Activated naive CD4-positive, alpha-beta T cell treated with anti-CD3 and anti-CD28 coated beads, Interleukin-2, amount 10 ng/mL, durations not matched to agents 7 days and 5 days (primary cell): ENCODE data around the gene FGGY.
"Not testable (repeated sequence)": the region's sequence is repeated elsewhere in the genome, so short reads cannot be mapped to it uniquely, and the experiment has no call there.

Source experiments
- CTCF ChIA-PET: fragments of 350-600 bp; sonication (Branson Sonifier 250); formaldehyde crosslinking; loops from one replicate; lab custom pipeline; 2021; ENCODE audit warnings: antibody characterized with exemption; lab: Charles Lee
- DNase-seq: peaks from one replicate; pipeline ENCODE4 v3.0.0-alpha.2; 2020
- H3K27ac Mint-ChIP-seq: one replicate; pipeline ENCODE4 v1.8.0; 2021; ENCODE audit warnings: mild to moderate bottlenecking, moderate library complexity, mixed read lengths
- H3K27me3 Mint-ChIP-seq: one replicate; pipeline ENCODE4 v1.8.0; 2021; ENCODE audit warnings: mild to moderate bottlenecking, mixed read lengths
- H3K36me3 Mint-ChIP-seq: one replicate; pipeline ENCODE4 v1.8.0; 2021; ENCODE audit warnings: mixed read lengths
- H3K4me1 Mint-ChIP-seq: one replicate; pipeline ENCODE4 v1.8.0; 2021; ENCODE audit warnings: mixed read lengths
- H3K4me3 Mint-ChIP-seq: one replicate; pipeline ENCODE4 v1.8.0; 2021; ENCODE audit warnings: mild to moderate bottlenecking, moderate library complexity, mixed read lengths
- H3K9me3 Mint-ChIP-seq: one replicate; pipeline ENCODE4 v1.8.0; 2021; ENCODE audit warnings: mixed read lengths

FGGY gene

GRCh38 chr1:59294423-59294822 lies 2.5 kb upstream of the FGGY start:
- Mint-ChIP-seq H3K27me3 (no peaks in the 10 kb centered on the region), H3K4me3 (no peak overlapping the region), H3K27ac (no peak overlapping the region), H3K4me1 (peaks cover 39% of the 10 kb centered on the region), H3K9me3 (no peaks in the 10 kb centered on the region), H3K36me3 (no peaks in the 10 kb centered on the region)
- CTCF ChIA-PET: no interaction called here
- DNase-seq: no peak

GRCh38 chr1:59295618-59296017 lies 1.3 kb upstream of the FGGY start:
- no peak overlapping the region for H3K27ac Mint-ChIP-seq

DNA sequence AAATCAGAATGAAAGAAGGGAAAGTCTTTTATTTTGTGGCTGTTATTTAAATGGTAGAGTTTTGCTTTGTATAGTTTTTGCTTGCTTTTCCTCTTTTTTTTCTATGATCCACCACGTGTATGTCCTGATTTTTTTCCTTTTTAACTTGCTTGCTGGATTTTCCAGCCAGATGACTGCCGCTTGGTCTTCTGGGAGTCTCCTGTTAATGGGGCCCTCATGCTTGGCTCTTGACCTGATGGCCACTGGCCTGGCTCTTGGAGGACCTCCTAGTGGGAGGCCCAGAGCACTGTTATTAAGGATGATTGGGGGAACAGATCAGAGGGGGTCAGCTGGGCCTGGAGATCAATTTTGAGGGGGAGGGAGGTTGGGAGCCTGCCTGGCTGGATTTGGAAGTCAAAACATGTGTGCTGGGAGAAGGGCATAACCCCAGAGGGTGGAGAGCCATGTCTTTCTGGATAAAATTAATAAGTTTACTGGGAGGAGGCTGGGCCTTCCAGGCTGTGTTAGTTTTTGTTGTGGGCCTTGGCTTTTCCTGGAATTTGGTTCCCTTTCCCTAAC lies 1.2 kb downstream of the FGGY start:
- Mint-ChIP-seq H3K36me3 (peaks cover 4% of the 10 kb centered on the region), H3K9me3 (peaks cover 4% of the 10 kb centered on the region), H3K4me3 (peak overlapping the region; percentile 85), H3K27ac (no peak overlapping the region), H3K27me3 (no peaks in the 10 kb centered on the region), H3K4me1 (peaks cover 25% of the 10 kb centered on the region)
- no peak for DNase-seq
- CTCF ChIA-PET: interaction anchor here (2.5 kb wide), 1 partner anchor 401 kb away, joined by 7 read pairs; no protein-coding TSS in a partner anchor

More at GRCh38 chr1:59295618-59296017, 1.3 kb upstream of the FGGY start:
- no peaks in the 10 kb centered on the region for H3K27me3 Mint-ChIP-seq
- peaks cover 39% of the 10 kb centered on the region for H3K4me1 Mint-ChIP-seq
- CTCF ChIA-PET: interaction anchor here (0.8 to 2.5 kb wide), 3 partner anchors 33 to 403 kb away, joined by 3 to 7 read pairs (median 4); no protein-coding TSS in a partner anchor
- no peaks in the 10 kb centered on the region for H3K36me3 Mint-ChIP-seq
- H3K9me3 Mint-ChIP-seq: no peaks in the 10 kb centered on the region
- H3K4me3 Mint-ChIP-seq: peak overlapping the region; percentile 71
- DNase-seq: no peak

DNA sequence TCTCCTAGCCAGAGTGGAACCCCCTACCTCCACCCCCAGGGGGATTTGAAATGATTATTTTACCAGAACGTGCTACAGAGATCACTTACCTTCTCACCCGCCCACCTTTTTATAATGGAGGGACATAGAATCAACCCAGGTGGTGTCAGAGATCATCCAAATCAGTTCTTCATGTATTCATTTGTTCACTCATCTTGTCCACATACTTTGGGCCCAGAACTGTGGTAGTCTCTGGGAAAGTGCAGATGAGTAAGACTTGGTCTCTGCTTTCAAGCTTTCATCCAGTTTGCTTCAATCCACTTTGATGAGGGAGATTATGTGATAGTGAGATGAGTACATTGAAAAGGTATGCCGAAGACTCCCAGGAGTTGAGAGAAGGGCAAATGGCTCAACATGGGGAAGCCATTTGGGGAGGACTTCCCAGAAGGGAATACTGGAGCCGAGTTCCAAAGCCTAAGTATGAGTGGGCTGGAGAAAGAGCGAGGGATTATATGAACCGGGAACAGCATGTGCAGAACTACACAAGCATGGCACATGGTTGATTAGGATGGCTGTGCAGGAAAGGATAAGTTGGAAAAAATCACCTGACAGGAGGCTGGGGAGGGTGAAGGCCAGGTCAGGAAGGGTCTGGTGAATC lies 1.9 kb downstream of the FGGY start:
- CTCF ChIA-PET: no interaction called here

DNA sequence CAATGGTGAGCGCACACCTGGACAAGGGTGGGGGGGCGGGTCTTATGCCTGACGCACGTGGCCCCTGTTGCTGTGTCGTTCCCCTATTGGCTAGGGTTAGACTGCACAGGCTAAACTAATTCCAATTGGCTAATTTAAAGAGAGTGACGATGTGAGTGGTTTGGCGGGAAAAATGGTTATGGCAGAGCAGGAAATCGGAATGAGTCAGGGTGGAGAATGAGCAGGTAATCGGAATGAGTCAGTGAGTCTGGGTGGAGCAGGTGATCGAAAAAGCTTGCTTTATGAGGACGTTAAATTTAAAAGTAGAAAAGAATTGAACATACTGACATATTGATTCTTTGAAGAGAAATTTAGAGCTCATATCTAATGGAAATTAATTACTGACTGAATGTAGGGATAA lies 2.8 kb downstream of the FGGY start:
- H3K36me3 Mint-ChIP-seq, H3K27ac Mint-ChIP-seq, CTCF ChIA-PET, H3K27me3 Mint-ChIP-seq, DNase-seq, H3K4me3 Mint-ChIP-seq: not testable (repeated sequence)
- Mint-ChIP-seq H3K9me3 (peaks cover 10% of the 10 kb centered on the region), H3K4me1 (peaks cover 20% of the 10 kb centered on the region)

More for the DNA sequence above, 1.9 kb downstream of the FGGY start:
- Mint-ChIP-seq H3K4me3 (no peak overlapping the region), H3K4me1 (peaks cover 20% of the 10 kb centered on the region), H3K27ac (no peak overlapping the region), H3K9me3 (peaks cover 4% of the 10 kb centered on the region), H3K27me3 (no peaks in the 10 kb centered on the region), H3K36me3 (peaks cover 4% of the 10 kb centered on the region)
- no peak for DNase-seq

DNA sequence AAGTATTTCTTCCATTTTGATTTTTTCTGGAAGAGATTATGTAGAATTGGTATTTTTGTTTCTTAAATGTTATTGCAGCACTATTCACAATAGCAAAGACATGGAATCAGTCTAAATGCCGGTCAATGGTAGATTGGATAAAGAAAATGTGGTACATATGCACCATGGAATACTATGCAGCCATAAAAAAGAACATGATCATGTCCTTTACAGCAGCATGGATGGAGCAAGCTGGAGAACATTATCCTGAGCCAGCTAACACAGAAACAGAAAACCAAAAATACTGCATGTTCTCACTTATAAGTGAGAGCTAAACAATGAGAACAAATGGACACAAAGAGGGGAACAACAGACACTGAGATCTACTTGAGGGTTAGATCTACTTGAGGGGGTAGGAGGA lies 5.4 kb downstream of the FGGY start:
- H3K4me1 Mint-ChIP-seq: peaks cover 11% of the 10 kb centered on the region
- peaks cover 23% of the 10 kb centered on the region for H3K9me3 Mint-ChIP-seq
- H3K27me3 Mint-ChIP-seq: no peaks in the 10 kb centered on the region
- peaks cover 6% of the 10 kb centered on the region for H3K36me3 Mint-ChIP-seq
- CTCF ChIA-PET: no interaction called here
- H3K27ac Mint-ChIP-seq: no peak overlapping the region
- no peak overlapping the region for H3K4me3 Mint-ChIP-seq
- no peak for DNase-seq

- Mint-ChIP-seq H3K27me3 (no peaks in the 10 kb centered on the region), H3K36me3 (peaks cover 6% of the 10 kb centered on the region)
These were observed 6.0 kb downstream of the FGGY start for GRCh38 chr1:59302871-59303270.

DNA sequence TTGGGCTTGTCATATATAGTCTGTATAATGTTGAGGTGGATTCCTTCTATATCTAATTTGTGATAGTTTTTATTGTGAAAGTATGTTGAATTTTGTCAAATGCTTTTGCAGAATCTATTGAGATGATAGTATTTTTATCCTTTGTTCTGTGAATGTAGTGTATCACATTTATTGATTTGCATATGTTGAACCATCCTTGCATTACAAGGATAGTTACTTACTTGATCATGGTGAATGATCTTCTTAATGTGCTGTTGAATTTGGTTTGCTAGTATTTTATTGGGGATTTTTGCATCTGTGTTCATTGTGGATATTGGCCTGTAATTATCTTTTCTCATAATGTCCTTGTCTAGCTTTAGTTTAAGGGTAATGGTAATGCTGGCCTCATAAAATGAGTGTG lies 8.3 kb downstream of the FGGY start:
- Mint-ChIP-seq H3K9me3 (peaks cover 23% of the 10 kb centered on the region), H3K36me3 (peaks cover 6% of the 10 kb centered on the region)

More at GRCh38 chr1:59302871-59303270, 6.0 kb downstream of the FGGY start:
- no peak for DNase-seq
- H3K4me1 Mint-ChIP-seq: peaks cover 6% of the 10 kb centered on the region
- no peak overlapping the region for H3K4me3 Mint-ChIP-seq
- CTCF ChIA-PET: no interaction called here
- H3K27ac Mint-ChIP-seq: no peak overlapping the region
- peaks cover 23% of the 10 kb centered on the region for H3K9me3 Mint-ChIP-seq

GRCh38 chr1:59307591-59307990 lies 10.7 kb downstream of the FGGY start:
- CTCF ChIA-PET: interaction anchor here (1.2 kb wide), 1 partner anchor 12 kb away, joined by 3 read pairs; no protein-coding TSS in a partner anchor
- peaks cover 9% of the 10 kb centered on the region for H3K4me1 Mint-ChIP-seq
- H3K36me3 Mint-ChIP-seq: peaks cover 2% of the 10 kb centered on the region

More for the DNA sequence above, 8.3 kb downstream of the FGGY start:
- no peak overlapping the region for H3K4me3 Mint-ChIP-seq
- peaks cover 9% of the 10 kb centered on the region for H3K4me1 Mint-ChIP-seq
- no peak for DNase-seq
- CTCF ChIA-PET: no interaction called here
- no peak overlapping the region for H3K27ac Mint-ChIP-seq
- no peaks in the 10 kb centered on the region for H3K27me3 Mint-ChIP-seq

GRCh38 chr1:59308839-59309238 lies 11.9 kb downstream of the FGGY start:
- Mint-ChIP-seq H3K4me3 (no peak overlapping the region), H3K27me3 (no peaks in the 10 kb centered on the region), H3K4me1 (peaks cover 9% of the 10 kb centered on the region), H3K36me3 (peaks cover 2% of the 10 kb centered on the region), H3K27ac (no peak overlapping the region), H3K9me3 (peaks cover 21% of the 10 kb centered on the region)
- DNase-seq: no peak
- CTCF ChIA-PET: interaction anchor here (1.2 kb wide), 1 partner anchor 17 kb away, joined by 3 read pairs; no protein-coding TSS in a partner anchor

More at GRCh38 chr1:59307591-59307990, 10.7 kb downstream of the FGGY start:
- Mint-ChIP-seq H3K9me3 (peaks cover 19% of the 10 kb centered on the region), H3K27ac (no peak overlapping the region), H3K4me3 (no peak overlapping the region), H3K27me3 (no peaks in the 10 kb centered on the region)
- no peak for DNase-seq

GRCh38 chr1:59309392-59309791 lies 12.5 kb downstream of the FGGY start:
- H3K36me3 Mint-ChIP-seq: no peaks in the 10 kb centered on the region
- no peaks in the 10 kb centered on the region for H3K27me3 Mint-ChIP-seq
- no peak overlapping the region for H3K4me3 Mint-ChIP-seq
- no peak for DNase-seq
- H3K4me1 Mint-ChIP-seq: peaks cover 9% of the 10 kb centered on the region
- no peak overlapping the region for H3K27ac Mint-ChIP-seq
- CTCF ChIA-PET: no interaction called here
- peaks cover 17% of the 10 kb centered on the region for H3K9me3 Mint-ChIP-seq

DNA sequence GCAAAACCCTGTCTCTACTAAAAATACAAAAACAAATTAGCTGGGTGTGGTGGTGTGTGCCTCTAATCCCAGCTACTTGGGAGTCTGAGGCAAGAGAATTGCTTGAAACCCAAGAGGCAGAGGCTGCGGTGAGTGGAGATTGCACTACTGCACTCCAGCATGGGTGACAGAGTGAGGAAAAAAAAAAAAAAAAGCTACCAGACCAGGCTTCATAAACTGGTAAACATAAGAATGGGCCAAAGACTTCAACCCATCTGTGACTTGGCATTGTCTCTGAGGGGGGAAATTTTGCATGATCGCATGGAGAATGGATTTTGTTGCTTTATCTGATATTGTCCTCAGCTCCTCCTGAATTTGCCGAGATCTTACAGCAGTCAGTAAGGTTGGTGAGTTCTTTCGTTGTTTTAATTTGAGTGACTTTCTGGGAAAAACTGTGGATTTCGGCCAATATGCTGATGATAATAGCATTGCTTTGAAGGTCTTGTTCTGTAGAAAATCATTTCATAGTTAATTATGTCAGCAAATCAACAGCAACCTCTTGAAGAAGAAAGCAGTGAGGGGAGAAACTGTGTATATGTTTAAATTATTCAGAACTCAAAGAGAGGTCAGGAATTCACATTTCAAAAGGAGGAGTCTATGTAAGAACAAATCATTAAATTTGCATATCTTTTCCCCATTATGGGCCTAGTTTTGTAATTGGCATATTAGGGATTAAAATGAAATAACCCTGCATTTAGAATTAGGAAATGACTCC lies 13.1 kb downstream of the FGGY start:
- Mint-ChIP-seq H3K36me3 (no peaks in the 10 kb centered on the region), H3K27me3 (no peaks in the 10 kb centered on the region), H3K4me1 (peaks cover 12% of the 10 kb centered on the region), H3K4me3 (no peak overlapping the region), H3K9me3 (peaks cover 13% of the 10 kb centered on the region), H3K27ac (no peak overlapping the region)
- CTCF ChIA-PET: no interaction called here
- DNase-seq: no peak

- H3K36me3 Mint-ChIP-seq: no peaks in the 10 kb centered on the region
- CTCF ChIA-PET: no interaction called here
- no peaks in the 10 kb centered on the region for H3K27me3 Mint-ChIP-seq
- peaks cover 18% of the 10 kb centered on the region for H3K4me1 Mint-ChIP-seq
- no peak overlapping the region for H3K4me3 Mint-ChIP-seq
- DNase-seq: no peak
- peaks cover 7% of the 10 kb centered on the region for H3K9me3 Mint-ChIP-seq
- no peak overlapping the region for H3K27ac Mint-ChIP-seq
These were observed 13.8 kb downstream of the FGGY start for GRCh38 chr1:59310549-59311250.
